Dermis microvascular lymphatic vessel endothelial cell (primary cell): ENCODE results near the gene SPINK13. TPM values are rescaled to one million over a fixed set of nuclear protein-coding genes. Genes with fewer than 3 reads are reported as not detected.
"Not testable (repeated sequence)": the region's sequence is repeated elsewhere in the genome, so short reads cannot be mapped to it uniquely, and the experiment has no call there.

Experiments used
- DNase-seq, 2 donors: peaks; one replicate each; pipeline versions ENCODE4 v3.0.0 to v3.0.0-alpha.2; 2010; ENCODE audit warnings: low read depth in 2 of 2
- total RNA-seq: library from RNA; depleted of rRNA; stranded (reverse); fragments of >200 nt; gene quantifications from 2 replicates; pipeline ENCODE4 v1.2.1, GENCODE V29; 2014

The SPINK13 gene, protein sequence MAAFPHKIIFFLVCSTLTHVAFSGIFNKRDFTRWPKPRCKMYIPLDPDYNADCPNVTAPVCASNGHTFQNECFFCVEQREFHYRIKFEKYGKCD
- total RNA-seq = not detected in 2 replicates

DNA sequence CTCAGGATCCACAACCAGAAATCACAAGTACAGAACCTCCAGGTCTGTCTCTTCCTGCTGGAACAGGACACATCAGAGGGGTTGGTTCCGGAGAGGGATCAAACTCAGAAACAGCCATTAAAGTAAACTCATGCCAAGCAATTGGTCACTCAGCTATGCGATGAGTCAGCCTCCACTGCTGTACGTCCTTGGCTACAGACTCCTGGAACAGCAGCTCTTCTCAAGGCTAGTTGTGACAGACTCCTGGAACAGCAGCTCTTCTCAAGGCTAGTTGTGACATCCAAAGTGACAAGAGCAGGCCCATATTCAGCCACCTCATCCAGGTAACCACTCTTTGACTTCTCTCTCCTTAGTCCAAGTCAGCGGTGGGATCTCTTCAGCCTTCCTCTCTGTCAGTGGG is at the start of gene SPINK13:
TSS of gene SPINK13 (plus strand) at position 229 of the 400 bp plus-strand sequence. CDS start 1,279 bp downstream, outside the sequence.
- DNase-seq = peak in 1 of 2 donors; percentile 61

DNA sequence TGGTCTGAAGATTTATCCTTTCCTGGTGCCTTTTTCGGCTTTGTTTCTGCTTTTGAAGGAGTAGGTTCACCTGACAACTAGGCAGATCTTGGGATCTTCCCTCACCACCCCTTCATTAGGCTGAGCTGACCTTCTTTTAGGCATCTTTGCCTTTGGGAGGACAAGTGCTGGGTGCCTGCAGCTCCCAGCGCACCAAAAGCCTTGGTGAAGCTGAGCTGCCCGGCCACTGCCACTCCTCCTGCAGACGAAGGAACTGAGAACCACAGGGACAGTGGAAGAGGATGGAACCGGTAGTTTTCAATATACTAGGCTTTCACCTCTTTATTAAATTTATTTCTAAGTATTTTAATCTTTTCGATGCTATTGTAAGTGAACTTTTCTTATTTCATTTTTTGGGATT is 47.1 kb upstream of the SPINK13 start:
- no peak for DNase-seq

DNA sequence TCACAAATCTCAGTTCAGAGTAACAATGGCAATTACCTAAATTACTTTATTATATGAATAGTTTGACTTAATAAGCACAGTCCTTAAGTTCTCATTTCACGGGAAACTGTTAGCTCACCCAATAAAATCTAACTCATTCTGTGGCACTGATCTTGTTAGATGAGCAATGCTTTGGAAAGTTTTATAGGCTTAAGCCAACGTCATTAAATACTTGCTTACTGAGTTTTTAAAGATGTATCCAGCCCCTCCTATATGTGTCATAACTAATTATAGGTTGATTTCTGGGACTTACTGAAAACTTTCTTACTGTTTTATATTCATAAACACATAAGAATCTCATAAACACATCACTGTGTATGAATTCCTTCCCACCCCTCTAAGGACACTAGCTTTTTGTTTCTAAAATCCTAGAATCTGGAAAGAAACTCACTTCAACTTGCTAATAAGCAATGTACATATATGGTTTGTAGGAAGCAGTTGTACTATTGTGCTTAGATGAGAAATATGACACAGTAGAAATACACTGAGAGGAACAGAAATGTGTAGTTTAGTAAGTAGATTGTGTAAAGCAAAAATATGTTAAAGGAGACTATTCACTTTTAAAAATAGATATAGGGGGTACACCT is 44.4 kb upstream of the SPINK13 start:
- DNase-seq = no peak

DNA sequence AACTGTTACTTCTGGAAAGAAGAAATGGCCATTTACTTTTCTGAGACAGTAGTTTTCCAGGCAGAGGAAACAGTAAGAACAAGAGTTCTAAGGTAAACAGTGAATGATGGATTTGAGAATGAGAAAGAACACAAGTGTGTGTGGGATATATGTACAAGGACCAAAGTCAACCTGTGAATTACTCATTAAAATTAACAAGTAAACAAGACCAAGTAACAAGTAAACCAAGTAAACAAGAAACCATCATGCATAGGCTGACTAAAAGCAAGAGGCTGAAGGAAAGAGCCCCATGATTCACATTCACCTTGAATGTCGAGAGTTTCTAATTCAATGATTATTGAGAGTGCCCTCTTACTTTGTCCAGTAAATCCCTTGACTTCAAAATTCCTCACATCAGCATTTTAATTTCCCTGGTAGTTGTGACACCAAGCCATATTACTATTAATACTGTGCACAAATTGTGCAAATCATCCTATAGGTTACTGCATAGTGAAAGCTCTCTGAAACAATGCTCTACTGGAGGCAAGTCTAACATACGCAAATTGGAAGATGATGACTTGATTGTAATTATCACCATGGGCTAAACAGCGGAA is 40.1 kb upstream of the SPINK13 start:
- DNase-seq = no peak

DNA sequence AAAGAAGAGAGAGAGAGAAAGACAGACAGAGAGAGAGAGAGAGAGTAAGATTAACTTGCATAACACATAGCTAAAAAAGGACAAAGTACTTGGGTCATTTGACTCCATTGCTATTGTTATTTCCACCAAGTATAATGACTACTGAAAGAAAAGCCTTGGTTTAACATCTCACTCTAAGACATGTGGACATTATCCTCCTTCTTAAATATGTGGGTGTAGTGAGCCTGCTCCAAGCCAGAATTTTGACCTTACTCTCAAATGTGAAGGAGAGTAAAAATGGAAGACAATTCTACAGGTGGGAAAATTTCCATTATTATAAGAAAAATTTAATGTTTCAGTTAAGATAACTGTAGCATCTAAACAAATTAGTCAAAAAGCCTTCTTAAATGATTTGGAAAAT is 38.8 kb upstream of the SPINK13 start:
- DNase-seq = no peak

DNA sequence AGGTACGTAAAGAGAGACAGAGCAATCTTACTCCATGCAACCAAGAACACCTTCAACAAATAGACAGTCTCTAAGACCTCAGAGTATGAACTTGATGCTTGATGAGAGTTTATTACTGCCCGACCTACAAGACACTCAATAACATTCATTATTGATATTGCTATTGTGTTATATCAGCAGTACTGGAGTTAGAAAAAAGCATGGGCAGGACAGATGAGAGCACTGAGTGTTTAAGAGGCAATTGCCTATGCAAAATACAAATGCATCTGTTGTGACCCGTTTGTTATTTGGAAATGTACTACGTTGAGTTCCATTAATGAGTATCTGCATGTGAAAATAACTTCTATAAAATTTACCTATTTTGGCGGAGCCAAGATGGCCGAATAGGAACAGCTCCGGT is 38.4 kb upstream of the SPINK13 start:
- no peak for DNase-seq

DNA sequence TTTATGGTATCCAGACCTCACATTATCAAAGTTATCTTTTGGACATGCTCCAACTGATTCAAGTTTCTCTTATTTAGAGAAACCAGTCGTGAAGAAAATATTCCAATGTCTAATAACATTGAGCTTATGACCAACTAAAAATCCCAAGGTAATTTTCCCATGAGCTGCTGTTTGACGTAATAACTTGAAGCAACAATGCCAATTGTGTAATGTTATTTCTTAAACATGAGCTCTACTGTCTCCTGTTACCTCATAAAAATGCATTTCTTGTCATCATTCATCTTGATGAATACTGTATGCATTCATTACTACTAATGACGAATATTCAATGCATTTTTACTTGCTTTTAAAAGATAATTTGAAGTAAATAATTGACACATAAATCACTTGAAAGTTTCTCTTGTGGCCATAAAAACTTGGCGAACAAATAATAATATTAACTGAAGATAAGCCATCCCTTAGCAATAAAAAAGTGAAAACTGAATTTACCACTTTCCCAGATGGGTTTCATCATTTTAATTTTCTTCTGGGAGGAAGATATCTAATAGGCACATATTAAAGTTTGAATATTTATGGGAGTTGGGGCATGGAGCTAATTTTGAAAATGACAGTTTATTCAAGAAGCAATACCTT is 30.7 kb upstream of the SPINK13 start:
- no peak for DNase-seq

DNA sequence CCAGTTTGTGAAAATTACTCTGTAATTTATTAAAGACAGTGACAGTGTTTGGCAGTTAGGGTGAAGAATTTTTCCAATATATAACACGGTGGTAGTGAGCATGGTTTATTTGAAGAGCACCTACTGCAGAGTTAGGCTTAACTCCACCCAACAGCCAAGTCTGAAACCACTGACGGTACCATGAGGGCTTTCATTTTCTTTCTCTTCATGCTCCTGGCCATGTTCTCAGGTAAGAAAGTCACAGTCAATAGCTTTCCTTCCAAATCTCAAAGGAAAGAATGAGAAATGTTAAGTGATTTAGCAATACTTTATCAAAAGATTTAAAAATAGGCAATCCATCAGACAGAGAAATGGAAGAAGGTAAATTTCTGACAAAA is 30.2 kb upstream of the SPINK13 start, which contains the start of gene MARCOL:
TSS of gene MARCOL (plus strand) at position 108 of the 377 bp plus-strand sequence. CDS start at position 181, 73 bp downstream.
- no peak for DNase-seq

DNA sequence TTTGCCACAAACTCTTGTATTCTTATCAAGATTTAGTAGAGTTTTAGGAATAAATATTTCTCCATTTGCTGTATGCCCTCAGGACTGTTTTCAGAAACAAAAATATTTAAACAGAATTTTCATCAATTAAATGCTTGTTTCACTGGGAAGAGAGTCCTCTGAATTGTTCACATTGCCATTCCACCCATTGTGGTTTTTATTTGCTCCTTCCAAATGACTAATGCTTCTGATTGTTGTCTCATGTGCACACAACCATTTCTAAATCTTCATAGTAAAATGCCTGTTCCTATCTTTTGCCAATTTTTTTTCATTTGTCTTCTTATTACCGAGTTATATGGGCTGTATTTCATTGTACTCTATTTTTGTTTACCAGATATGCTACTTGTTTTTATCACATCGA is 19.7 kb upstream of the SPINK13 start:
- DNase-seq = no peak

DNA sequence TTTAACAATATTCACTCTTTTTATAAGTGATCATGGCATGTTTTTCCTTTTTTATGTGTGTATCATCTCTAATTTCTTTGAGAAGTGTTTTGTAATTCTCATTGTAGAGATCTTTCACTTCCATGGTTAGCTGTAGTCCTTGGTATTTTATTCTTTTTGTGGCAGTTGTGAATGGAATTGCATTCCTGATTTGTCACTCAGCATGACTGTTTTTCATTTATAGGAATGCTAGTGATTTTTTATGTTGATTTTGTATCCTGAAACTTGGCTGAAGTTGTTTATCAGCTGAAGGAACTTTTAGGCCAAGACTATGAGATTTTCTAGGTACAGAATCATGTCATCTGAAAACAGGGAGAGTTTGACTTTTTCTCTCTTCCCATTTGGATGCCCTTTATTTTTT is 13.1 kb upstream of the SPINK13 start:
- DNase-seq = no peak

DNA sequence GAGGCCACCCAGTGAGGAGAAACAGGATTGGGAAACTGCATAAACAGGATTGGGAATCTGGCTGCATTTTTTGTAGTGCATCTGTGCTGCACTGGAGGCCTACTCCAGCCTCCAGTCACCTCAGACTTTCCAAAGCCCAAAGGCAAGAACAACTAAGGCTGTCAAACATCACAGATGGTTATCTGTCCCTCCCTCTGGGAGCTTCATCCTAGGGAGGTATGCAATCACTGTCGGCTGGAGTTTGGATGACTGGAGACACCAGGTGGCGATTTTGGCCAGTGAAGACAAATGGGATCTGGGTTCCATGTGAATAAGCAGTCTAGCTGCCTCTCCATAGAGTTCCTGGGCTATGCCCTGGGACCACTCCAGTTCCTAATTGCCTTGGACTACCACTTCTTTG is 9.3 kb upstream of the SPINK13 start:
- DNase-seq = no peak

DNA sequence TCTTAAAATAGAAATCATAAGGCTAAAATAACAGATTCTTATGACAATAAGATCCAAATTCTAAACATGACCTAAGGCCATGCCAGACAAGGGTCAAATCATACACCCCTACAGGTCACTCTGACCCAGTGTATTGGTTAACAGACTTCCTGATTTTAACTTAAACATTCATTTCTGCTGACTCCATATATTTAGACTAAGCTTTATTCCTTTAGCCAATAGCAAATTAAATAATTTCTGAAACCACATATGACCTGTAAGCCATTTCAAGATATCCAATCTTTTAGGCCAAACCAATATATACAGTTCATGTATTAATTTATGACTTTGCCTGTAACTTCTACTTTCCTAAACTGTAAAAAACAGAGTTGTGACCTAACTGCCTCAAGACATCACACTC is 7.4 kb upstream of the SPINK13 start:
- DNase-seq = no peak

DNA sequence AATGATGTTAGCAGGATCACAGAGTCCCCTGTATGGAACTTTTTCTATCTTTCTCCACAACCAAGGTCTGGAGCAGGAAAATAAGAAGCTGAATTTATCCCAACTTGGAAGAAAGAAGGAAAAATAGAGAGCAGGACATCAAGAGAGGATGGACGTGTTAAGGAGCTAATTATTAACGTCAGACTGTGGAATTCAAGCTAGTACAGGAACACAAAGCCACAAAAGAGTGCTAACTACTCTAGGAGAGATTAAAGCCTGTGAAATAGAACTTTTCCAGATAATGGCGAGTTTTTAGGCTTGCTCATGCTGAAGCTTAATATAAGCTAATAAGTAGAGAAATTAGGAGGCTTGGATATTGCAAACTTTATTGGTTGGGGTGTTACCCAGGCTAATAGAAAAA is 632 bp upstream of the SPINK13 start:
- DNase-seq = no peak

DNA sequence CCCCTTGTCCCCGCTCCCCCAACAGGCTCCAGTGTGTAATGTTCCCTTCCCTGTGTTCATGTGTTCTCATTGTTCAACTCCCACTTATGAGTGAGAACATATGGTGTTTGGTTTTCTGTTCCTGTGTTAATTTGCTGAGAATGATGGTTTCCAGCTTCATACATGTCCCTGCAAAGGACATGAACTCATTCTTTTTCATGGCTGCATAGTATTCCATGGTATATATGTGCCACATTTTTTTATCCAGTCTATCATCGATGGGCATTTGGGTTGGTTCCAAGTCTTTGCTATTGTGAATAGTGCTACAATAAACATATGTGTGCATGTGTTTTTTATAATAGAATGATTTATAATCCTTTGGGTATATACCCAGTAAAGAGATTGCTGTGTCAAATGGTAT is 6.5 kb downstream of the SPINK13 start:
- not testable (repeated sequence) for DNase-seq

DNA sequence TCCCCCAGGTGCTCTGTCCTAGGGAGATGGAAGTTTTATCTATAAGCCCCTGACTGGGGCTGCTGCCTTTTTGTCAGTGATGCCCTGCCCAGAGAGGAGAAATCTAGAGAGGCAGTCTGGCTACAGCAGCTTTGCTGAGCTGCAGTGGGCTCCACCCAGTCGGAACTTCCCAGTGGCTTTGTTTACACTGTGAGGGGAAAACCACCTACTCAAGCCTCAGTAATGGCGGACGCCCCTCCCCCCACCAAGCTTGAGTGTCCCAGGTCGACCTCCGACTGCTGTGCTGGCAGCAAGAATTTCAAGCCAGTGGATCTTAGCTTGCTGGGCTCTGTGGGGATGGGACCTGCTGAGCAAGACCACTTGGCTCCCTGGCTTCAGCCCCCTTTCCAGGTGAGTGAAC is 12.3 kb downstream of the SPINK13 start:
- not testable (repeated sequence) for DNase-seq

DNA sequence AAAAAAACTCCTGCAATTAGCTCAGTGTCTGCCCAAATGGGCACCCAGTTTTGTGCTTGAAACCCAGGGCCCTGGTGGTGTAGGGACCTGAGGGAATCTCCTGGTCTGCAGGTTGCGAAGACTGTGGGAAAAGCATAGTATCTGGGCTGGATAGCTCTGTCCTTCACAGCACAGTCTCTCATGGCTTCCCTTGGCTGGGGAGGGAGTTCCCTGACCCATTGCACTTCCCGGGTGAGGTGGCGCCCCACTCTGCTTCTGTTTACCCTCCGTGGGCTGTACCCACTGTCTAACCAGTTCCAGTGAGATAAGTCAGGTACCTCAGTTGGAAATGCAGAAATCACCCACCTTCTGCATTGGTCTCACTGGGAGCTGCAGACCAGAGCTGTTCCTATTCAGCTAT is 12.7 kb downstream of the SPINK13 start:
- DNase-seq = not testable (repeated sequence)

DNA sequence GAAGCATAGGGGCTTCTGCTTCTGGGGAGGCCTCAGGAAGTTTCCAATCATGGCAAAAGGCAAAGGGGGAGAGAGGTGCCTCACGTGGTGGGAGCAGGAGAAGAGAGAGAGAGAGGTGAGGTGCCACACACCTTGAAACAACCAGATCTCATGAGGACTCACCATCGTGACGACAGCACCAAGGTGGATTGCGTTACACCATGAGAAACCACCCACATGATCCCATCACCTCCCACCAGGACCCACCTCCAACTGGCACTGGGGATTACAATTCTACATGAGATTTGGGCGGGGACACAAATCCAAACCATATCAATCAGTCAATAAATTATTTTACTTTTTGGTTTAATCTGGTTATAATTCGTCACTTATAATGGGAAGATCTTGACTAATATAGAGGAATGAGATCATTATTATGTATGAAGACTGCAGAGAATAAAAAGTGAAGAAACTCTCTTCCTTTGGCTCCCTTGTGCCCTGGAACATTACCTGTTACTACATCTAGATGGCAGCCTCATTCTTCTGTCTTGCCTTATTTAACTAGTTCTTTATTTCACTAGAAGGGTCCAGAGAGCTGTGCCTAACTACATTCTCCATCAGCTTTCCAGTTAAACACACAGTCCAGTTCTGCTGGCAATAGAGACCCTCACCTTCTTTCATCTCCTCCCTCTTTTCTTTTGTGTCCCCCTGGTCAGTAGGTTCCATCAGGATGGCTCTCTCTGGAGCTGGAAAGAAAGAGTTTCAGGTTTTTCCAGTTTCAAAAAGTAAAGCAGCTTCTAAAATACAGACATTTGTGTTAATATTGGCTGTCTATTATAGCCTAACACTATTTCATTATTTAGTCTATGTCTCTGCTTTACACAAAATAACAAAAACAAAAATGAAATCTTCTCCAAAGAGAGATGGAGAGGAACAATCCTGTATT is 21.9 kb downstream of the SPINK13 start:
- peak in 1 of 2 donors; percentile 28 for DNase-seq

DNA sequence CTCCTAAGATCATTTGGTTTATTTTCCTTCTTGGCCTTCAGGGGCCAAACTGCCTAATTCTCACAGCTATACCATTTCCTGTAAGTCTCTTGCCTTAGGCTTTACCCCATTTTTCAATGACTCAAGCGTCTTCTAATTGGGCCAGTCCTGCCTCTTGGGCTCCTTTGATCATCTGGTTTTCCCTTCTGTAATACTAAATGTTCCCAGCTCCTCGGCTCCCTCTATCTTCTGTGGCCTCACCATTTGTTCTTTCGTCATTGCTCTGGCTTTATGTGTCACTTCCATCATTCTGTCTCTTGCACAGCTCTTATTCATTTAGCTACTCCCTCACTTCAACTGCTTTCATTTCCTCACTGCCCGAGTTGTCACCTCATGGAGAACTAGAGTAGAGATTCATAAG is 29.1 kb downstream of the SPINK13 start:
- DNase-seq = no peak

DNA sequence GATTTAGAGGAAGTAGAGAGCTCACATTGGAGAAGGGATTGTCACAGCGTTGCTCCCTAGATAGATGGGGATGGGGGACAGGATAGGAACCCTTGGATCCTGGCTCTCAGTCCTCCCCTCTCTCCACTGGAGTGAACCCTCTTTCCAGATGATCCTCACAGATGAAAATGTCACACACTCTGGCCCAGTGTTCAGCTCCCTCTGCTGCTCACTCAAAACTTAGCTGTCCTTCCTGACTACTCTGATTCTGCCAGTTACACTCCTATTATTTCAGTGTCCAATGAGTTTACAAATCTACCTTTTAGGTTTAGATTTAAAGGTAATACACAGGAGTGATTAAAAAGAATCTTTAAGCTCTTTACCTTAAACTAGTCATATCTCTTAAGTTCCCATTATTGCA is 37.9 kb downstream of the SPINK13 start:
- DNase-seq = no peak

DNA sequence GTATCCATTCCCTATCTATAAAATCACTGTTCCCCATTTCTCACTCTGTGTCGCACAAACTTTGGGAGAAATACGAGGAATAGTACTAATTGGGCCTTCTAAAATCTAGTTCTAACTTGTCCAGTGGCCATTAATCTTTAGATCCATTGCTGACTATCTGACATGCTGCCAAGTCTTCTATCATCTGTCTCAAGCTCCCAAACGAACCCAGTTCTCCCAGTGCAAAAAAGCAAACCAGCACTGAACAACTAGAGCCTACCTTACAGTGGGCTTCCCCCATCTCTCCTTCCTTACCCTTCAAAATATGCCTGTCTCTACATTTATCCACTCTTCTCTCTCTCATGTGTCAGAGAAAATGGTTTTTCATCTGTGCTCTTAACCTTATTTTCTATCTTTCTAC is 40.4 kb downstream of the SPINK13 start:
- no peak for DNase-seq

DNA sequence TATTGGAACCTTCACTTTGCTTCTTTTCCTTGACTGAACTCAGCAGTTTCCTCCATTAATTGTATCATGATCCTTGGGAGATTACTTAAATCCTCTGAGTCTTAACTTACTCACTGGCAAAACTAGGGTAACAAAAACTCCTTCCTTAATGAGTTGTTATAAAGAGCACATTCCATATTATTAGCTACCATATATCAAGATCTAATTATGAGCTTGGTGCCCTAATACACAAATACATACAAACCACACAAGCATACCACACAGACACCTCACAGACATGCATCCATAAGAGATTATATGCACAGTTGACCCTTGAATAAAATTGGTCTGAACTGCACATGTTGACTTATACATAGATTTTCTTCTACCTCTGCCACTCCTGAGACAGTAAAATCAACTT is 41.2 kb downstream of the SPINK13 start:
- DNase-seq = no peak

DNA sequence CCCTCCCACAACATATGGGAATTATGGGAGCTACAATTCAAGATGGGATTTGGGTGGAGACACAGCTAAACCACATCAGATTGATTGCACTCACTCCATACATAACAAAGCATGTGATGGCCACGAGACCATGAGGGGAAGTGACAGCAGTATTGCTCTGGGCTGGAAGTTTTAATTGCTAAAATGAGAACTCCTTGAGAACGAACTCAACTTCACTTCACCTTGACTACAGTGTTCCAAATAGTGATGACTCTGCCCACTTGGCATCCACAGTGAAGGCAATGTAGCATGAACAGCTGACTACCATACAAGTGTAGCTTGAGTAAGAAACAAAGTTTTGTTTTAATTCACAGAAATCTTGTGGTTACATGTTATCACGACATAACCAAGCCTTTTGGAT is 42.9 kb downstream of the SPINK13 start:
- DNase-seq = no peak
